Neural progenitor cell (in vitro differentiated cells): Measurements from ENCODE around the gene AGTRAP.

Source experiments
- CTCF ChIP-seq: fragments of 200-600 bp; sonication (generic); IDR thresholded peaks from 2 replicates; pipeline ENCODE4 v1.5.1; 2017; ENCODE audit warnings: antibody characterized with exemption, mild to moderate bottlenecking
- EZH2 ChIP-seq: fragments of 200-600 bp; sonication (generic); IDR thresholded peaks from 2 replicates; pipeline ENCODE4 v1.6.1; 2017; ENCODE audit warnings: antibody characterized with exemption, mild to moderate bottlenecking, moderate library complexity
- EZH2phosphoT487 ChIP-seq: fragments of 200-600 bp; sonication (generic); IDR thresholded peaks from 2 replicates; pipeline ENCODE4 v1.6.1; 2017; ENCODE audit warnings: antibody characterized with exemption

- no peak for TF ChIP-seq CTCF
- TF ChIP-seq EZH2phosphoT487: no peak
- TF ChIP-seq EZH2: no peak
These were observed 29.6 kb upstream of the AGTRAP start for GRCh38 chr1:11706292-11706691.
